Activated naive CD4-positive, alpha-beta T cell treated with anti-CD3 and anti-CD28 coated beads, Interleukin-2, amount 50 U/mL, for 24 hours (primary cell): ENCODE measurements around the gene ZMYM4.
"Not testable (repeated sequence)": the region's sequence is repeated elsewhere in the genome, so short reads cannot be mapped to it uniquely, and the experiment has no call there.

ENCODE experiments used
- H3K27ac Mint-ChIP-seq: one replicate; pipeline ENCODE4 v1.8.0; 2021; ENCODE audit warnings: mild to moderate bottlenecking, mixed read lengths
- H3K27me3 Mint-ChIP-seq: one replicate; pipeline ENCODE4 v1.8.0; 2021; ENCODE audit warnings: mixed read lengths
- H3K36me3 Mint-ChIP-seq: one replicate; pipeline ENCODE4 v1.8.0; 2021; ENCODE audit warnings: mixed read lengths
- H3K4me1 Mint-ChIP-seq: one replicate; pipeline ENCODE4 v1.8.0; 2021; ENCODE audit warnings: mixed read lengths
- H3K4me3 Mint-ChIP-seq: one replicate; pipeline ENCODE4 v1.8.0; 2021; ENCODE audit warnings: mild to moderate bottlenecking, mixed read lengths
- H3K9me3 Mint-ChIP-seq: one replicate; pipeline ENCODE4 v1.8.0; 2021; ENCODE audit warnings: mixed read lengths

Gene ZMYM4

DNA sequence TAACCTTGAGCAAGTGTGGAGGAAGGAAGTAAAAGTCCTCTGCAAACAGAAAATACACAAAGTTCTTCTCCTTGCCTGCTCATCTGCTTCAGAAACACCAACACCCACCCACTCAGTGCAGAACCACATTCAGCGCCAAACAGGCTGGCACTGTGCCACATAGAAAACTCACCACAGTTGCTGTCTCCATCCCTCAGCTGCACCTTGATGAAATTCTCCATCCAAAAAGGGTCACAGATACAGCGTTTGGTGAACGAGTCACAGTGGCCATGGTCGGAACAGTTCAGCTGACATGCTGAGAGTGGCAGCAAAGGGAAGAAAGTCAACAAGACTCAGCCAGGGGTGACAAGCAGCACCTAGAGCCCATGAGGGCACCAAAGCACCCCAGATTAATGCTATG, 174.2 kb downstream of the ZMYM4 start:
- Mint-ChIP-seq H3K36me3 (peaks cover 5% of the 10 kb centered on the region), H3K27me3 (no peaks in the 10 kb centered on the region), H3K4me1 (peaks cover 24% of the 10 kb centered on the region), H3K4me3 (peak overlapping the region; percentile 19), H3K9me3 (no peaks in the 10 kb centered on the region), H3K27ac (peak overlapping the region; percentile 48)

DNA sequence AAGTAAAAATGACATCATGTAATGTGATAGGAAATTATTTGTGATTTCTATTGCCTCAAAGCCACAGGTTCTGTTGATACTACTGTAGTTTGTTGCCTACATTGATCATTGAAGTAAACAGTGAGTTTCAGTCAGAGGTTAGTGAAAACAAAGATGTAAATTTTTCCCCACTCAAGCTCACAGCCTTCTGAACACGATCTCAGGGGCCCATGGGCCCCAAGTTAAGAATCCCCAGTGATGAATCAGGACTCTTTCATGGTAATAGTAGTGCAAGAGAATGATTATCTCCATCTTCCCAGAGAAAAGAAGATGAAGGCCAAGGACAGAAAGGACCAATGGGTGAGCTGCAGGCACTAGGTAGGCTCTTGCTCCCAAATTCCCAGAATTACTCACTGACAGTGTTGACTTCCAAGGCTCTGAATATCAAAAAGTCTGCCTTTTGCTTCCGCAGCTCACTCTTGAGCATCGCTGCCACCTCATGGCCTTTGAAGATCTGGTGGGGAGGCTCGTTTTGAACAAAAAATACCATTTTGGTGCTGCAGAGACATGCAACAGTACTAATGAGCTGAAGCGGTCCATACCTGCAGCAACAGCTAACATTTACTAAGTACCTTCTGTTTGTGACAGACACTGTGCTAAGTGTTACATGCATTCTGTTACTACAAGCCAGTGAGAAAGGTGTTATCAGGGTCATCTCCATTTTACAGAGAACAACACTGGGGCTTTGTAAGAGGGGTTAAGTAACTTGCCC, 175.4 kb downstream of the ZMYM4 start:
- Mint-ChIP-seq H3K36me3 (peaks cover 6% of the 10 kb centered on the region), H3K27me3 (no peaks in the 10 kb centered on the region), H3K9me3 (no peaks in the 10 kb centered on the region), H3K27ac (peak overlapping the region; percentile 46), H3K4me1 (peaks cover 24% of the 10 kb centered on the region), H3K4me3 (no peak overlapping the region)

DNA sequence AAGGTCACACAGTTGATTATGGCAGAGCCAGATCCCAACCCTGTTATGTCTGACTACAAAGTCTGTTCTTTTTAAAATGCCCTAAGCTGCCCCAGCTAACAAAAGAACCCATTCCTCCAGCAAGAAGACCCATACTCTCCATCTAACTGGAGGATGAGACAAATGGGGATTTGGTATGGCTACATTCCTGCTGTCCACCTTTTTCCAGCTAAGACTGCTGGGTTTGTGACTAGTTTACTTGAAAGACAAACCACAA, 175.9 kb downstream of the ZMYM4 start:
- Mint-ChIP-seq H3K4me3 (no peak overlapping the region), H3K9me3 (no peaks in the 10 kb centered on the region), H3K27ac (no peak overlapping the region), H3K36me3 (peaks cover 3% of the 10 kb centered on the region), H3K4me1 (peaks cover 24% of the 10 kb centered on the region), H3K27me3 (no peaks in the 10 kb centered on the region)

DNA sequence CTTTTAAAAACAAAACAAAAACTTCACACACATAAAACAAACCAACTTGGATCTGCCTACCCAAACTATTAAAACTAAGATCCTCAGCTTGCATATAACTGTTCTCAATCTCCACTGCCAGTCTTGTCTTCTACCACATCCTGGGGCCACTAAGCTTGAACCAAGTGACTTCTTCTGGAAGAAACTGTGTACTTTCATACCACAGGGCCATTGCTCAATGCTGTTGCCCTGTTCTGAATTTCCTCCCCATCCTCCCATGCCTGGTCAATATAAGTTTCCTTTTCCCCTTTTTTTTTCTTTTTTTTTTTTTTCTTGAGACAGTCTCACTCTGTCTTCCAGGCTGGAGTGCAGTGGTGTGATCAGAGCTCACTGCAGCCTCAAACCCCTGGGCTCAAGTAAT, 178.8 kb downstream of the ZMYM4 start:
- Mint-ChIP-seq H3K4me3 (no peak overlapping the region), H3K9me3 (no peaks in the 10 kb centered on the region), H3K27ac (no peak overlapping the region), H3K27me3 (no peaks in the 10 kb centered on the region), H3K4me1 (peaks cover 33% of the 10 kb centered on the region), H3K36me3 (peaks cover 2% of the 10 kb centered on the region)

DNA sequence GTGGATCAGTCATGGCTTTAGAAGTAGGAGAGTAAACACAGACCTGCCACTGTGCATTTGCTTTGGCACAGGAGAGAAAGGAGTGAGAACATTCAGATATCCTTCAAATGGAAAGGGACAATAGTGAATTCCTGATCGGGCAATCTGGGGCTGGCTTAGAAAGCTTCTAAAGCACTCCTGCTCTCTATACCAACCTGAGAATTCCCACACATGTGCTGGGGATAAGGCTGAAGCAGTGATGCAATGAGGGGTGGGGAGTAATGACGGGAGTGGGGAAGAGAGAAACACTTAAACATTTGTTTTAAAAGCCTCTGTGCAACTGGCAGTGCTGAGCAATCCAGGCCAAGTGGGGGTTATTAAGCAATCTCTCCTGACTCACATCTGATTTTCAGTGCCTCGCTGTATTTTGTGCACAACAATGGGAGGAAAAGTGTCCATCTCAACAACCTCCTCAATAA, 179.9 kb downstream of the ZMYM4 start:
- peaks cover 33% of the 10 kb centered on the region for H3K4me1 Mint-ChIP-seq
- H3K4me3 Mint-ChIP-seq: no peak overlapping the region
- peaks cover 2% of the 10 kb centered on the region for H3K36me3 Mint-ChIP-seq

DNA sequence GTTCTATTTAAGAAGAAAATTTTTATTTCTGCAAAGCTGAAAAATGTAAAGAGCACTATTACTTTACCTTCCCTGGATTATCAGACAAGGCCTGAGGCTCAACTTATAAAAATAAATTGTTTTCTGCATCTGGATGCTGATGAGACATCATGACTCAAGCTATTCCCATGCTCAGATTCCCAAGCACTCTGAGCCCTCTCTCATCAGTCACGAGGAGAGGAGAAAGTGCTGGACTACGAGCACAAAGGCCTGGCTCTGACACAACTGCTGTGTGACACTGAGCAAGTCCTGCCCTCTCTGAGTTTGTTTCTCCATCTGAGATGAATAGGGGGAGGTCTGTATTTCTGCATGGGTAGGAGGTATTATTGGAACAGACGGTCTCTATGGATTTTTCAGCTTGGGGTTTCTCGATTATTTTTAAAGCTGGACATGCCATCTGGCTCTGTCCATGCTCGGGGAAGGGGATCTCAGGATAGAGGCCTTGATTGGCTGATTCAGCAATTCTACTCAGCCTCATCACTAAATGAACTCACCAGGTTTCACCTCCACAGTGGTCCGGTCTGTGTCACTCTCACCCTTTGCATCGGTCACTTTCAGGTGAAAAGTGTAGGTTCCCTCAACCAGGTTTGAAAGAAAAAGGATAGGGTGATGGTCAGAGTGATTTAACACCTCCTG, 181.0 kb downstream of the ZMYM4 start:
- Mint-ChIP-seq H3K27ac (no peak overlapping the region), H3K4me1 (peaks cover 36% of the 10 kb centered on the region), H3K36me3 (peaks cover 2% of the 10 kb centered on the region), H3K4me3 (no peak overlapping the region), H3K27me3 (no peaks in the 10 kb centered on the region), H3K9me3 (no peaks in the 10 kb centered on the region)

More for the DNA sequence above, 179.9 kb downstream of the ZMYM4 start:
- Mint-ChIP-seq H3K27me3 (no peaks in the 10 kb centered on the region), H3K9me3 (no peaks in the 10 kb centered on the region), H3K27ac (no peak overlapping the region)

DNA sequence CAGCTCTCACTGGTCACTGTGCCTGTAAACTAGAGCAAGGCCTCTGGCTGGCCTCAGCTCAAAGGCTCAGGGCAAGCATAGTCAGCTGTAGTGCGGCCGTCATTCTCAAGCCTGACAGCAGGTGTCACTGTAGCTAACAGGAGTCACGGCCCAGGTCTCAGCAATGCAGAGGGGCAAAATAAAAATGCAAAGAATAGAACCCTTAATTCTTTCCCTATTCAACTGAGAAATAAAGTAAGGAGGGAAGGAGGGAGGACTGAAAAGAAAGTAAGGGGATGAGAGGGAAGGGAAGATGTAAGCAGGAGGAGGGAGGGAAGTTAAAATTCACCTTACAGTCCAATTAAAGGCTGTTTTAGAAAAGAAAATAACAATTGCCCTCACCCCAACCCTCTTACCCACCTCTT, 182.6 kb downstream of the ZMYM4 start:
- no peaks in the 10 kb centered on the region for H3K27me3 Mint-ChIP-seq
- peak overlapping the region; percentile 93 for H3K27ac Mint-ChIP-seq

DNA sequence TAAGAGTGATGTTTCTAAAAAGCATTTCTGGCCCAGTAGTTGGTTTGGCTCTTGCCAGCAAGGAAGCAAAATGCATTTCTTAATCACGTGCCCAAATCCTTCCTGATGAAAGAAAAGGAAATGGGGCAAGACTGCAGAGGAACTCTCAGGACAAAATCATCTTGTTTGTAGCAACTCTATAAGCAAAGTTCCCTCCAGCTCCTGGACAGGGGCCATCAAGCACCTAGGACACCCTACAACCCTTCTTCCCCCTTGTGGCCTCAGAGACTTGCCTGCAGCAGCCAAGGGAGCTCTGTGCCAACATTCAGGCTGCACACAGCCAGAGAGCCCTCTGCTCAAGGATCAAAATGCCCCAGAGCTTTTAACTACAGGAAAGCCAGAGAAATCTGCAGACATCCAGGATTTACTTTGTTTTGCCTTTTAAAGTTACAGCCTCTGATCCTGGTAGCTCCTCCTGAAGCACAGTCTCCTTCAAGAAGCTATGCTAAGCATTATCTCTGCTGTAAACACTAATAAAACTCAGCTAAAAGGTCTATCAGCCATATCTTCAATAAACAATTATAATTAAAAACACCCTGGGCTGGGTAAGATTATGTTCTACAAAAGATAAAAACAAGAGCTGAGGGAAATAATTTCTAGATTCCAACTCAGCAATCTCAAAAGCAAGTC, 183.7 kb downstream of the ZMYM4 start:
- H3K36me3 Mint-ChIP-seq: peaks cover 3% of the 10 kb centered on the region
- H3K27me3 Mint-ChIP-seq: no peaks in the 10 kb centered on the region
- peaks cover 40% of the 10 kb centered on the region for H3K4me1 Mint-ChIP-seq
- H3K9me3 Mint-ChIP-seq: no peaks in the 10 kb centered on the region
- H3K27ac Mint-ChIP-seq: peak overlapping the region; percentile 77
- no peak overlapping the region for H3K4me3 Mint-ChIP-seq

More for the DNA sequence above, 182.6 kb downstream of the ZMYM4 start:
- H3K4me1 Mint-ChIP-seq: peaks cover 40% of the 10 kb centered on the region
- peak overlapping the region; percentile 23 for H3K4me3 Mint-ChIP-seq
- peaks cover 2% of the 10 kb centered on the region for H3K36me3 Mint-ChIP-seq
- H3K9me3 Mint-ChIP-seq: no peaks in the 10 kb centered on the region

DNA sequence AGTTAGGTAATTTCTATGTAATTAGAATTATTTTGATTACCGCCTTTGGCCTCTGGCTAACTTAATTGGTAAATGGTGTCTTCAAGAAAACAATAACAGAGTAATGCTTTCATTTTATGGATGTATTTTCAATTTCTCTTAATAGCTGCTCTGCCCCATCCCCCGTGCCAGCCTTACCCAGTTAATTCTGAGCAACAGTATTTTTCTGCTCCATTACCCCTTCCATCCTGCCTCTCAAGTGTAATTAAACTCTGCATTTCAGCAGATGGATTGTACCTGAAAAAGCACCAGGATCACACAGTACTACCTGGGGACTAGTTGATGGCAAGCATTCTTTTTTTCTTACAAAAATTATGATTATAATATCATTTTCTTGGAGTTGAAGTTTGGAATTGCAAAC, 184.5 kb downstream of the ZMYM4 start:
- peaks cover 3% of the 10 kb centered on the region for H3K36me3 Mint-ChIP-seq

DNA sequence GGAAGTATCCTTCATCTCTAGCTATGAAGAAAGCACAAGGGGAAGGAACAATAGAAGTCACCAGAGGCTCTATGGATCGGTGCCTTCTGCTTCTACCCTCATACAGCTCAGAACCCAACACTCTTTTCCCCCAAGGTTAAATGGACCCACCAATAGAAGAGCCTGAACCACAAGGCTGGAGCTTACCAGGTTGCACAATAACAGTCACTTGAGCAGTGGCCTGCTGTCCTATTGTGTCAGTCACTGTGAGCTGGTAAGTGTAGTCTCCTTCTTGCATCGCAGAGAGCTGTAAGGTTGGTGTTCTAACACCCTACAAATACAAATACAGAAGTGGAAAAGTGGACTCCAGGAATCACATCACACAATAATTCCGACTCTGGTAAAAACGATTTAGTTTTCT, 185.7 kb downstream of the ZMYM4 start:
- no peaks in the 10 kb centered on the region for H3K27me3 Mint-ChIP-seq
- no peak overlapping the region for H3K27ac Mint-ChIP-seq
- H3K9me3 Mint-ChIP-seq: no peaks in the 10 kb centered on the region
- H3K36me3 Mint-ChIP-seq: peaks cover 2% of the 10 kb centered on the region
- no peak overlapping the region for H3K4me3 Mint-ChIP-seq
- peaks cover 40% of the 10 kb centered on the region for H3K4me1 Mint-ChIP-seq

More for the DNA sequence above, 184.5 kb downstream of the ZMYM4 start:
- no peak overlapping the region for H3K4me3 Mint-ChIP-seq
- H3K27ac Mint-ChIP-seq: peak overlapping the region; percentile 65
- H3K27me3 Mint-ChIP-seq: no peaks in the 10 kb centered on the region
- H3K4me1 Mint-ChIP-seq: peaks cover 40% of the 10 kb centered on the region
- no peaks in the 10 kb centered on the region for H3K9me3 Mint-ChIP-seq

DNA sequence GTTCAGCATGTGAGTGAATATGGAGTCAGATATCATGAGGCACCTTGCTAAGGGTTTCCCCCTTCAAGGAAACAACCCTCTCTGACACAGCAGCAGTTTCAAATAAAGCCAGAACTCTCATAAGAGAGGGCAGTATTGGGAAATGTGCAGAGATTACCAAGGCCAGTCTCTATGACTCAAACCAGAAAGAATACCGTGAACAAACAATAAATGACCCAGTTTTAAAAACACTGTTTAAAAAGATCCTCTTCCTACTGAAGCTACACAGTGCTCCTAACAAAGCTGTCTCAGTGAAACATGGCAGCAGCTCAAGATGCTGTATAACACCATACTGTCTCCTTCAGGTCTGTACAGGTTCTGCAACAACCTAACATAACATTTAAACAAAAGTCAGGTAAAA, 186.1 kb downstream of the ZMYM4 start:
- Mint-ChIP-seq H3K27me3 (no peaks in the 10 kb centered on the region), H3K36me3 (peaks cover 2% of the 10 kb centered on the region), H3K4me1 (peaks cover 40% of the 10 kb centered on the region), H3K9me3 (no peaks in the 10 kb centered on the region), H3K27ac (no peak overlapping the region), H3K4me3 (no peak overlapping the region)

DNA sequence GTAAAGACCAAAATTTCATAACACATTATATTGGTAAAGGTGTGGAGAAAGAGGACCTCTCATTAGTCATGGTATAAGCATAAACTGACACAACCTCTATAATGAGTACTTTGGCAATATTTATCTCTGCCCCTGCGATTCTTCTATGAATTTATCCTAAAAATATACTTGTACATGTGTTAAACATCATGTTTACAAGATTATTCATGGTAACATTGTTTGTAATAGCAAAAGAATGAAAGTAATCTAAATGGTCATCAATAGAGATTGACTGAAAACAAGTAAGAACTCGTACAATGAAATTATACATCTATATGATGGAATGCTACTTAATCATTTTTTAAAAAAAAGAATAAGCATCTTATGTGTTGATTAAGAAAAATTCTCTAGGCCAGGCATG, 192.3 kb downstream of the ZMYM4 start:
- Mint-ChIP-seq H3K36me3 (peaks cover 29% of the 10 kb centered on the region), H3K27me3 (no peaks in the 10 kb centered on the region), H3K4me3 (no peak overlapping the region), H3K4me1 (no peaks in the 10 kb centered on the region), H3K9me3 (peaks cover 3% of the 10 kb centered on the region), H3K27ac (no peak overlapping the region)

DNA sequence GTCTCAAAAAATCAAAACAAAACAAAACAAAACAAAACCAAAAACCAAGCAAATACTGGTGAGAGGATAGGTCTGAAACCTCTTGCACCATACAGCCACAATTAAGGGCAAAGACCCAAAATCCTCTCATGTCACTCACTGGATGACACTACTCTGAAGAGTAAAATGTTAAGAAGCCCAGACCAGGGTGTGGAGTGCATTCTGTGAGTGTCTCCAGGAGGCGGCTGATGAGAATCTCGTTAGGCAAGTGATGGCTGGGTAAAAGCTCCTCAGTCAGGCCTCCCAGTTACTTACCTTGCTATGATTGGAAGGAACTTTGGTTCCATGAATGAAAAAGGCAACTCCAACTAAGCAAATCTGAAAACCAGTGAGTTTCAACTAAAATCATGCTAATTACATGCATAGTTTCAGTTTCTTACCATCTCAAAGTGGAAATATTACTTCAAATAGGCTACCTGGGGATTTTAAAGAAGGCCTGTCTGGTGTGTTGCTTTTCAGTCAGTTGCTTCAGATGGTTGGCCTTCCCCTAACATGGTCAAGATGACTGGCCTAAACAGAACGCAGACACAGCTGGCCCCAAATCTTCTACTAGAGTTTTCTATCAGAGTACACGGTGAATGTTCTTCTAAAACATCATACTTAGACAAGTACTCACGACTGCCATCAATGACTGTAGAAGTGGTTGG, 193.6 kb downstream of the ZMYM4 start:
- Mint-ChIP-seq H3K9me3 (peaks cover 7% of the 10 kb centered on the region), H3K27me3 (no peaks in the 10 kb centered on the region), H3K4me3 (no peak overlapping the region), H3K4me1 (no peaks in the 10 kb centered on the region), H3K36me3 (peaks cover 35% of the 10 kb centered on the region), H3K27ac (no peak overlapping the region)

DNA sequence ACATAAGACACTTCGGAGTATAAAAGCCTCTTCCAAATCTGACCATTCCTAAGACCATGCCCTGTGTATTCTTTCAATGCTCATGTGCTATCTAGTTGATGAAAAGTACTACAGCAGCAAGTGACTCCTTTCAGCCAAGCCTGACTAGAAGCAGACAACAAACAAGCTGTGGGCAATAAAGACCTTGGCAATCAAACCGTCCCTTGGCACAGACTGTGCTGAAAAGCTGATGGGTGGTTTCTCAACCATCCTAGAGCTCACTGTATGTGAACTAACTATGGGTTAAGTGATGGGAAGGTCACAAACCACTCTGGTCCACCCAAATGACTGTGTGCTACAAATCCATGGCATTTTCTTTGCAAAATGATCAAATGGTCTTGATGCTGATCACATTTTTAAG, 194.7 kb downstream of the ZMYM4 start:
- Mint-ChIP-seq H3K9me3 (peaks cover 7% of the 10 kb centered on the region), H3K4me3 (no peak overlapping the region), H3K27me3 (no peaks in the 10 kb centered on the region), H3K27ac (no peak overlapping the region), H3K36me3 (peaks cover 39% of the 10 kb centered on the region), H3K4me1 (peaks cover 3% of the 10 kb centered on the region)

DNA sequence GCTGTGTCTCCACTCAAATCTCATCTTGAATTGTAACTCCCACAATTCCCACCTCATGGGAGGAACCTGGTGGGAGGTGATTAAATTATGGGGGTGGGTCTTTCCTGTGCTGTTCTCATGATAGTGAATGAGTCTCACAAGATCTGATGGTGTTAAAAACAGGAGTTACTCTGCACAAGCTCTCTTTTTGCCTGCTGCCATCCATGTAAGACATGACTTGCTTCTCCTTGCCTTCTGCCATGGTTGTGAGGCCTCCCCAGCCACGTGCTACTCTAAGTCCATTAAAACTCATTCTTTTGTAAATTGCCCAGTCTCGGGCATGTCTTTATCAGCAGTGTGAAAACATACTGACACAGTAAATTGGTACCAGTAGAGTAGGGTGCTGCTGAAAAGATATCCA, 195.2 kb downstream of the ZMYM4 start:
- not testable (repeated sequence) for H3K27me3 Mint-ChIP-seq, H3K9me3 Mint-ChIP-seq, H3K4me1 Mint-ChIP-seq, H3K4me3 Mint-ChIP-seq, H3K27ac Mint-ChIP-seq
- peaks cover 44% of the 10 kb centered on the region for H3K36me3 Mint-ChIP-seq

DNA sequence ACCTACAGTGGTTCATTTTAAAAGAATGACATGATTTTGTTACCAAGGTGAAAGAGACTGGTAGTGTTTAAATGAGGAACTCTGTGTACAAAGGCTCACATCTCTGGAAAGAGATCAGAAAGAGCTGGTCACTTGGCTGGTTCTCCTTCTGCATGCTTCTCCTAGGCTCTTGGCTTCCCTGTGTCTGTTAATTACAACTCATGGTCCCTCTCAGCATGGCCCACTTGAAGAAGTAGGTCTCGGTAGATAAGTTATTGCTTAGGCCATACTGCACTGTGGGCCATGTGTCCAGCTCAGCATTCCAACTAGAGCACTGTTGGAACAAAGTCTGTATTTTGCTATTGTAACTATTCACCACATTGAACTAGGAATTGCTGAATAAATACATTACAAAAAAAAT, 197.6 kb downstream of the ZMYM4 start:
- H3K27ac Mint-ChIP-seq: no peak overlapping the region
- H3K27me3 Mint-ChIP-seq: no peaks in the 10 kb centered on the region
- peaks cover 13% of the 10 kb centered on the region for H3K4me1 Mint-ChIP-seq
- no peak overlapping the region for H3K4me3 Mint-ChIP-seq
- peaks cover 7% of the 10 kb centered on the region for H3K9me3 Mint-ChIP-seq
- H3K36me3 Mint-ChIP-seq: peaks cover 48% of the 10 kb centered on the region
